ENCODE measurements around the gene BMPER.

GRCh38 chr7:33952824-33953223 lies 47.5 kb downstream of the BMPER start:
- TF ChIP-seq CTCF (conservative IDR thresholded peaks at IDR 0.05 in 1 of 2, IDR thresholded peaks at IDR 0.05 in 1 of 2; ENCODE audit: extremely low read depth in 1 of 2, insufficient read depth in 1 of 2, low read depth in 1 of 2, low read length in 2 of 2), result no peak
- TF ChIP-seq EZH2 (IDR thresholded peaks at IDR 0.05; ENCODE audit: borderline replicate concordance, low read length), result no peak

All from mammary epithelial cell (primary cell).